Epithelial cell of esophagus (primary cell): Measurements from ENCODE around the gene ARAP3.
A peak's percentile ranks its signal among the peaks of the same experiment; 100 is the strongest.
"Not testable (repeated sequence)": the region's sequence is repeated elsewhere in the genome, so short reads cannot be mapped to it uniquely, and the experiment has no call there.

ENCODE experiments used
- DNase-seq: peaks from one replicate; pipeline ENCODE4 v3.0.0; 2010; ENCODE audit warnings: low read depth
- H3K4me3 ChIP-seq: 2 replicates; pipeline ENCODE4 v1.5.1; 2011; ENCODE audit warnings: mild to moderate bottlenecking, low read length, control low read depth
- CTCF ChIP-seq: IDR thresholded peaks from 2 replicates; pipeline ENCODE4 v1.5.1; 2011; ENCODE audit warnings: low read depth, mild to moderate bottlenecking, low read length, control low read depth, inconsistent platforms; ENCODE audit not compliant: insufficient read depth; ENCODE audit errors: missing control alignments

Gene ARAP3

GRCh38 chr5:141618030-141618803, 63.8 kb downstream of the ARAP3 start:
- peak; percentile 80 for DNase-seq
- no peak for TF ChIP-seq CTCF

GRCh38 chr5:141617682-141618029, 64.4 kb downstream of the ARAP3 start:
- DNase-seq = peak; percentile 39
- H3K4me3 ChIP-seq = peak overlapping the region; percentile 80
- no peak for TF ChIP-seq CTCF

More at GRCh38 chr5:141618030-141618803, 63.8 kb downstream of the ARAP3 start:
- H3K4me3 ChIP-seq = peak overlapping the region; percentile 80

- no peak for DNase-seq
- TF ChIP-seq CTCF = no peak
- H3K4me3 ChIP-seq = peak overlapping the region; percentile 80
Measured at GRCh38 chr5:141617128-141617527, 64.9 kb downstream of the ARAP3 start.

- no peak overlapping the region for H3K4me3 ChIP-seq
- no peak for TF ChIP-seq CTCF
- no peak for DNase-seq
Measured at GRCh38 chr5:141615991-141616720, 65.9 kb downstream of the ARAP3 start.

- no peak for DNase-seq
- H3K4me3 ChIP-seq = no peak overlapping the region
- TF ChIP-seq CTCF = no peak
Measured at GRCh38 chr5:141613344-141613743, 68.7 kb downstream of the ARAP3 start.

- H3K4me3 ChIP-seq = no peak overlapping the region
- no peak for TF ChIP-seq CTCF
- peak; percentile 20 for DNase-seq
Measured at GRCh38 chr5:141611289-141611688, 70.7 kb downstream of the ARAP3 start.

GRCh38 chr5:141609921-141610320, 72.1 kb downstream of the ARAP3 start:
- DNase-seq, H3K4me3 ChIP-seq: not testable (repeated sequence)
